CD4-positive, alpha-beta T cell (primary cell): ENCODE data around the gene ZBTB7C. TPM values are rescaled to one million over a fixed set of nuclear protein-coding genes. Genes with fewer than 3 reads are reported as not detected.

Source experiments
- ATAC-seq: fragments of 200-7000 bp; cut with Tn5 transposase; one replicate; pipeline ENCODE4 v1.10.0; 2022; ENCODE audit warnings: mild to moderate bottlenecking; ENCODE audit not compliant: poor library complexity
- CTCF ChIA-PET: fragments of 350-600 bp; sonication (Branson Sonifier 250); formaldehyde crosslinking; loops from one replicate; lab custom pipeline; 2021; ENCODE audit warnings: antibody characterized with exemption, inconsistent platforms; lab: Charles Lee
- POLR2A ChIA-PET: fragments of 350-600 bp; sonication (Branson Sonifier 250); formaldehyde crosslinking; loops from one replicate; lab custom pipeline; 2021; ENCODE audit warnings: antibody characterized with exemption, inconsistent platforms; lab: Charles Lee
- DNase-seq, 14 experiments: peaks; one replicate each; pipeline ENCODE4 v3.0.0-alpha.2; 2013 to 2020; ENCODE audit warnings: mixed read lengths in 2 of 14
- H3K27ac ChIP-seq, 2 donors: one replicate each; pipeline versions ENCODE4 v1.5.1 to v1.7.0; 2013; ENCODE audit warnings: low read length in 2 of 2, low read depth in 1 of 2, mild to moderate bottlenecking in 1 of 2
- H3K27me3 ChIP-seq, 2 experiments: 1 replicate in 1 of 2; 2 replicates in 1 of 2; pipeline versions ENCODE4 v1.6.1 to v1.7.0; 2013; ENCODE audit warnings: low read length in 2 of 2, control low read depth in 1 of 2, mild to moderate bottlenecking in 1 of 2, moderate library complexity in 1 of 2; ENCODE audit not compliant: insufficient read depth in 2 of 2, control insufficient read depth in 1 of 2
- H3K36me3 ChIP-seq: one replicate; pipeline ENCODE4 v1.6.1; 2013; ENCODE audit warnings: low read length, control low read depth; ENCODE audit not compliant: insufficient read depth
- H3K4me1 ChIP-seq: one replicate; pipeline ENCODE4 v1.6.1; 2013; ENCODE audit warnings: low read length, control low read depth; ENCODE audit not compliant: insufficient read depth
- H3K4me3 ChIP-seq: one replicate; pipeline ENCODE4 v1.5.1; 2013; ENCODE audit warnings: mild to moderate bottlenecking, low read length, moderate library complexity
- H3K9me3 ChIP-seq, 2 experiments: 1 replicate in 1 of 2; 2 replicates in 1 of 2; pipeline versions ENCODE4 v1.6.1 to v1.7.0; 2013; ENCODE audit warnings: low read length in 2 of 2, mild to moderate bottlenecking in 2 of 2, control low read depth in 1 of 2, moderate library complexity in 1 of 2; ENCODE audit not compliant: control insufficient read depth in 1 of 2, insufficient read depth in 1 of 2
- H3K27ac Mint-ChIP-seq: one replicate; pipeline ENCODE4 v1.8.0; 2020; ENCODE audit warnings: mixed read lengths
- H3K27me3 Mint-ChIP-seq: one replicate; pipeline ENCODE4 v1.8.0; 2021; ENCODE audit warnings: mixed read lengths
- H3K36me3 Mint-ChIP-seq: one replicate; pipeline ENCODE4 v1.8.0; 2021; ENCODE audit warnings: low read depth, mixed read lengths
- H3K4me1 Mint-ChIP-seq: one replicate; pipeline ENCODE4 v1.8.0; 2021; ENCODE audit warnings: low read depth, mixed read lengths
- H3K4me3 Mint-ChIP-seq: one replicate; pipeline ENCODE4 v1.8.0; 2020; ENCODE audit warnings: mild to moderate bottlenecking, mixed read lengths
- H3K9me3 Mint-ChIP-seq: one replicate; pipeline ENCODE4 v1.8.0; 2020; ENCODE audit warnings: mixed read lengths
- CTCF ChIP-seq: fragments of 200-600 bp; IDR thresholded peaks from one replicate; pipeline ENCODE4 v1.8.0; 2022; ENCODE audit warnings: antibody characterized with exemption, mild to moderate bottlenecking
- intact Hi-C, 2 experiments: fragments of 100-400 bp; cut with DNase I in 1 of 2; cut with micrococcal nuclease in 1 of 2; formaldehyde crosslinking; loops; one replicate each; pipeline versions ENCODE4 v1.15.1 to v1.9.0; 2023 to 2025; cut with DNase I, micrococcal nuclease
- total RNA-seq, 174 experiments: library from RNA in 2 of 174; stranded (reverse) in 2 of 174; gene quantifications; one replicate each; pipeline ENCODE4 v1.2.3 and lab custom pipeline; 2021 to 2026

Gene ZBTB7C
- total RNA-seq, 2 experiments from 2014 or later = not detected

- Histone ChIP-seq H3K9me3 (peaks cover 0 to 4% of the 10 kb centered on the region in 2 experiments), H3K27ac (no peak overlapping the region), H3K27me3 (no peaks in the 10 kb centered on the region), H3K36me3 (no peaks in the 10 kb centered on the region), H3K4me3 (no peak overlapping the region), H3K4me1 (peaks cover 26% of the 10 kb centered on the region)
- Mint-ChIP-seq H3K4me1 (no peaks in the 10 kb centered on the region), H3K9me3 (no peaks in the 10 kb centered on the region), H3K36me3 (no peaks in the 10 kb centered on the region), H3K4me3 (no peak overlapping the region), H3K27me3 (peaks cover 8% of the 10 kb centered on the region), H3K27ac (no peak overlapping the region)
- ChIA-PET POLR2A (interaction anchor here (0.6 kb wide), 1 partner anchor 1012 kb away, joined by 3 read pairs; no protein-coding TSS in a partner anchor), CTCF (interaction anchor here (0.6 kb wide), 1 partner anchor 9 kb away, joined by 3 read pairs; no protein-coding TSS in a partner anchor)
- no peak for TF ChIP-seq CTCF
- DNase-seq (no peak), ATAC-seq (no peak)
- intact Hi-C loops = no loop called here
Measured at GRCh38 chr18:48229552-48229981, 179.6 kb downstream of the ZBTB7C start.

- no peak for TF ChIP-seq CTCF
- Mint-ChIP-seq H3K4me3 (no peak overlapping the region), H3K9me3 (no peaks in the 10 kb centered on the region), H3K27ac (no peak overlapping the region), H3K4me1 (no peaks in the 10 kb centered on the region), H3K27me3 (peaks cover 8% of the 10 kb centered on the region), H3K36me3 (no peaks in the 10 kb centered on the region)
- peaks cover 0 to 4% of the 10 kb centered on the region in 2 experiments for H3K9me3 ChIP-seq
- ATAC-seq (no peak), DNase-seq (no peak)
- ChIA-PET POLR2A (no interaction called here), CTCF (no interaction called here)
- H3K27me3 ChIP-seq = no peaks in the 10 kb centered on the region
- H3K36me3 ChIP-seq = no peaks in the 10 kb centered on the region
- no peak overlapping the region for H3K4me3 ChIP-seq
- H3K4me1 ChIP-seq = peaks cover 26% of the 10 kb centered on the region
- no peak overlapping the region for H3K27ac ChIP-seq
- intact Hi-C loops = no loop called here
Measured at GRCh38 chr18:48228841-48229240, 180.3 kb downstream of the ZBTB7C start.

GRCh38 chr18:48228301-48228715 lies 180.9 kb downstream of the ZBTB7C start:
- H3K4me3 Mint-ChIP-seq = no peak overlapping the region
- no peaks in the 10 kb centered on the region for H3K36me3 Mint-ChIP-seq
- Histone ChIP-seq H3K4me3 (no peak overlapping the region), H3K4me1 (peaks cover 26% of the 10 kb centered on the region), H3K36me3 (no peaks in the 10 kb centered on the region), H3K9me3 (peaks cover 0 to 4% of the 10 kb centered on the region in 2 experiments), H3K27ac (no peak overlapping the region), H3K27me3 (no peaks in the 10 kb centered on the region)
- no peaks in the 10 kb centered on the region for H3K9me3 Mint-ChIP-seq
- no peaks in the 10 kb centered on the region for H3K4me1 Mint-ChIP-seq
- H3K27me3 Mint-ChIP-seq = peaks cover 8% of the 10 kb centered on the region
- TF ChIP-seq CTCF = no peak
- ChIA-PET POLR2A (no interaction called here), CTCF (no interaction called here)
- DNase-seq (peak in 1 of 14 experiments; percentile 33), ATAC-seq (no peak)
- intact Hi-C loops = no loop called here
- no peak overlapping the region for H3K27ac Mint-ChIP-seq
